HG02678 (cell line): ENCODE results near the gene TMEM30A.

Source experiments
- ATAC-seq: cut with Tn5 transposase; IDR thresholded peaks from one replicate; pipeline ENCODE4 v1.9.1; 2021; ENCODE audit warnings: mild to moderate bottlenecking, moderate library complexity; ENCODE audit not compliant: unreplicated experiment

Gene TMEM30A

GRCh38 chr6:75292555-75292954 lies 8.0 kb upstream of the TMEM30A start:
- no peak for ATAC-seq

GRCh38 chr6:75291744-75292143 lies 7.2 kb upstream of the TMEM30A start:
- ATAC-seq, result no peak

GRCh38 chr6:75291331-75291730 lies 6.7 kb upstream of the TMEM30A start:
- ATAC-seq, result no peak

- ATAC-seq, result no peak
These were observed 5.7 kb upstream of the TMEM30A start for GRCh38 chr6:75290136-75290945.

- ATAC-seq, result no peak
These were observed 3.4 kb upstream of the TMEM30A start for GRCh38 chr6:75288023-75288422.

GRCh38 chr6:75287424-75287823 lies 2.8 kb upstream of the TMEM30A start:
- ATAC-seq, result no peak

GRCh38 chr6:75286955-75287354 lies 2.4 kb upstream of the TMEM30A start:
- ATAC-seq, result no peak

GRCh38 chr6:75285283-75285639 lies 669 bp upstream of the TMEM30A start:
- ATAC-seq, result peak; percentile 3

GRCh38 chr6:75283907-75284631 lies 523 bp downstream of the TMEM30A start:
- ATAC-seq, result peak; percentile 17

- ATAC-seq, result no peak
These were observed 1.9 kb downstream of the TMEM30A start for GRCh38 chr6:75282706-75283105.

- ATAC-seq, result no peak
These were observed 2.9 kb downstream of the TMEM30A start for GRCh38 chr6:75281653-75282052.

- ATAC-seq, result no peak
These were observed 4.3 kb downstream of the TMEM30A start for GRCh38 chr6:75280131-75280855.

- no peak for ATAC-seq
These were observed 5.2 kb downstream of the TMEM30A start for GRCh38 chr6:75279418-75279817.

GRCh38 chr6:75278474-75279077 lies 6.0 kb downstream of the TMEM30A start:
- ATAC-seq, result no peak

GRCh38 chr6:75275067-75275466 lies 9.5 kb downstream of the TMEM30A start:
- no peak for ATAC-seq

GRCh38 chr6:75273009-75273408 lies 11.6 kb downstream of the TMEM30A start:
- ATAC-seq, result no peak

- ATAC-seq, result no peak
These were observed 12.3 kb downstream of the TMEM30A start for GRCh38 chr6:75272145-75272840.

GRCh38 chr6:75268988-75269354 lies 15.6 kb downstream of the TMEM30A start:
- no peak for ATAC-seq

GRCh38 chr6:75268121-75268987 lies 16.2 kb downstream of the TMEM30A start:
- no peak for ATAC-seq

- no peak for ATAC-seq
These were observed 17.1 kb downstream of the TMEM30A start for GRCh38 chr6:75267461-75267860.
